HEK293 (cell line): Measurements from ENCODE around the gene RTBDN.

Experiments used
- CTCF ChIA-PET: fragments of 350-600 bp; formaldehyde crosslinking; extraction: SDS; loops from one replicate; lab custom pipeline; 2021; ENCODE audit warnings: antibody characterized with exemption; lab: Yijun Ruan, JAX
- POLR2A ChIA-PET: fragments of 300-600 bp; formaldehyde crosslinking; extraction: SDS; loops from one replicate; lab custom pipeline; 2020; ENCODE audit warnings: antibody characterized with exemption, inconsistent platforms; lab: Yijun Ruan, JAX
- H3K27ac ChIP-seq: fragments of 200-500 bp; sonication (Bioruptor generic); 2 replicates; pipeline ENCODE4 v1.5.1; 2014; ENCODE audit warnings: low read depth, low read length, control low read depth, inconsistent platforms; ENCODE audit errors: extremely low read depth
- H3K36me3 ChIP-seq, 2 experiments: fragments of 200-500 bp in 1 of 2; sonication (Bioruptor generic) in 1 of 2; 1 replicate in 1 of 2; 2 replicates in 1 of 2; pipeline ENCODE4 v1.5.1; 2014 to 2017; ENCODE audit warnings: inconsistent platforms in 2 of 2, low read length in 2 of 2; ENCODE audit not compliant: control insufficient read depth in 2 of 2, insufficient read depth in 1 of 2
- H3K4me1 ChIP-seq: fragments of 200-500 bp; sonication (Bioruptor generic); 2 replicates; pipeline ENCODE4 v1.5.1; 2014; ENCODE audit warnings: mild to moderate bottlenecking, low read length, inconsistent platforms; ENCODE audit not compliant: control insufficient read depth, insufficient read depth
- H3K4me3 ChIP-seq: 2 replicates; pipeline ENCODE4 v1.5.1; 2011; ENCODE audit warnings: low read depth, mild to moderate bottlenecking, control low read depth, low read length, moderate library complexity
- H3K9me3 ChIP-seq: fragments of 200-500 bp; sonication (Bioruptor generic); 2 replicates; pipeline ENCODE4 v1.5.1; 2014; ENCODE audit warnings: low read depth, low read length, inconsistent platforms; ENCODE audit not compliant: control insufficient read depth, insufficient read depth
- IKZF3 ChIP-seq: fragments of 450-650 bp; IDR thresholded peaks from 2 replicates; pipeline ENCODE4 v1.5.0; 2018; ENCODE audit warnings: missing biosample characterization, mild to moderate bottlenecking, missing genetic modification characterization, moderate library complexity
- KLF7 ChIP-seq: fragments of 450-650 bp; formaldehyde crosslinking; IDR thresholded peaks from 2 replicates; pipeline ENCODE4 v1.5.1; 2016; ENCODE audit warnings: missing biosample characterization, missing genetic modification characterization, borderline replicate concordance
- PATZ1 ChIP-seq: fragments of 450-650 bp; formaldehyde crosslinking; IDR thresholded peaks from 2 replicates; pipeline ENCODE4 v1.5.1; 2016; ENCODE audit warnings: missing biosample characterization, missing genetic modification characterization
- PBX3 ChIP-seq: sonication (generic); formaldehyde crosslinking; IDR thresholded peaks from 2 replicates; pipeline ENCODE4 v1.8.1; 2022; ENCODE audit warnings: mild to moderate bottlenecking, moderate library complexity, missing genetic modification reagents
- RBAK ChIP-seq: fragments of 450-650 bp; formaldehyde crosslinking; IDR thresholded peaks from 2 replicates; pipeline ENCODE4 v1.5.1; 2016; ENCODE audit warnings: missing biosample characterization, missing genetic modification characterization
- REST ChIP-seq: fragments of 450-650 bp; formaldehyde crosslinking; IDR thresholded peaks from 2 replicates; pipeline ENCODE4 v1.5.1; 2016; ENCODE audit warnings: missing biosample characterization, missing genetic modification characterization
- SCRT1 ChIP-seq: fragments of 450-650 bp; formaldehyde crosslinking; IDR thresholded peaks from 2 replicates; pipeline ENCODE4 v1.5.1; 2016; ENCODE audit warnings: missing biosample characterization, missing genetic modification characterization, borderline replicate concordance
- SP3 ChIP-seq: fragments of 450-650 bp; formaldehyde crosslinking; IDR thresholded peaks from 2 replicates; pipeline ENCODE4 v1.5.1; 2016; ENCODE audit warnings: missing biosample characterization, missing genetic modification characterization
- SP7 ChIP-seq: fragments of 450-650 bp; formaldehyde crosslinking; IDR thresholded peaks from 2 replicates; pipeline ENCODE4 v1.5.1; 2016; ENCODE audit warnings: missing biosample characterization, missing genetic modification characterization
- ZBTB20 ChIP-seq: fragments of 450-650 bp; formaldehyde crosslinking; IDR thresholded peaks from 2 replicates; pipeline ENCODE4 v1.5.1; 2016; ENCODE audit warnings: missing biosample characterization, missing genetic modification characterization
- ZNF140 ChIP-seq: fragments of 450-650 bp; formaldehyde crosslinking; IDR thresholded peaks from 2 replicates; pipeline ENCODE4 v1.5.1; 2016; ENCODE audit warnings: missing biosample characterization, missing genetic modification characterization
- ZNF157 ChIP-seq: fragments of 450-650 bp; formaldehyde crosslinking; IDR thresholded peaks from 2 replicates; pipeline ENCODE4 v1.5.1; 2016; ENCODE audit warnings: missing biosample characterization, missing genetic modification characterization
- ZNF169 ChIP-seq: fragments of 450-650 bp; formaldehyde crosslinking; IDR thresholded peaks from 2 replicates; pipeline ENCODE4 v1.5.1; 2016; ENCODE audit warnings: missing biosample characterization, missing genetic modification characterization
- ZNF2 ChIP-seq: fragments of 450-650 bp; formaldehyde crosslinking; IDR thresholded peaks from 2 replicates; pipeline ENCODE4 v1.5.1; 2016; ENCODE audit warnings: missing biosample characterization, missing genetic modification characterization
- ZNF335 ChIP-seq: fragments of 450-650 bp; formaldehyde crosslinking; conservative IDR thresholded peaks from 2 replicates; pipeline ENCODE4 v1.5.1; 2016; ENCODE audit warnings: missing biosample characterization, missing genetic modification characterization
- ZNF354C ChIP-seq: fragments of 450-650 bp; formaldehyde crosslinking; IDR thresholded peaks from 2 replicates; pipeline ENCODE4 v1.5.1; 2016; ENCODE audit warnings: missing biosample characterization, missing genetic modification characterization, low read depth, borderline replicate concordance
- ZNF366 ChIP-seq: fragments of 450-650 bp; formaldehyde crosslinking; conservative IDR thresholded peaks from 2 replicates; pipeline ENCODE4 v1.5.1; 2016; ENCODE audit warnings: missing biosample characterization, missing genetic modification characterization
- ZNF398 ChIP-seq: fragments of 450-650 bp; formaldehyde crosslinking; IDR thresholded peaks from 2 replicates; pipeline ENCODE4 v1.5.1; 2017; ENCODE audit warnings: missing biosample characterization, missing genetic modification characterization
- ZNF433 ChIP-seq: fragments of 450-650 bp; formaldehyde crosslinking; IDR thresholded peaks from 2 replicates; pipeline ENCODE4 v1.5.1; 2016; ENCODE audit warnings: missing biosample characterization, missing genetic modification characterization, low read depth
- ZNF449 ChIP-seq: fragments of 450-650 bp; formaldehyde crosslinking; IDR thresholded peaks from 2 replicates; pipeline ENCODE4 v1.5.1; 2017; ENCODE audit warnings: missing biosample characterization, mild to moderate bottlenecking, missing genetic modification characterization, moderate library complexity
- ZNF488 ChIP-seq: fragments of 450-650 bp; formaldehyde crosslinking; IDR thresholded peaks from 2 replicates; pipeline ENCODE4 v1.5.1; 2016; ENCODE audit warnings: missing biosample characterization, missing genetic modification characterization
- ZNF596 ChIP-seq: fragments of 450-650 bp; IDR thresholded peaks from 2 replicates; pipeline ENCODE4 v1.5.0; 2018; ENCODE audit warnings: missing biosample characterization, mild to moderate bottlenecking, missing genetic modification characterization, moderate library complexity
- ZNF600 ChIP-seq: fragments of 450-650 bp; formaldehyde crosslinking; IDR thresholded peaks from 2 replicates; pipeline ENCODE4 v1.5.1; 2016; ENCODE audit warnings: missing biosample characterization, missing genetic modification characterization
- ZNF621 ChIP-seq: fragments of 450-650 bp; formaldehyde crosslinking; IDR thresholded peaks from 2 replicates; pipeline ENCODE4 v1.5.1; 2017; ENCODE audit warnings: missing biosample characterization, missing genetic modification characterization
- ZNF670 ChIP-seq: fragments of 450-650 bp; formaldehyde crosslinking; IDR thresholded peaks from 2 replicates; pipeline ENCODE4 v1.5.1; 2016; ENCODE audit warnings: missing biosample characterization, missing genetic modification characterization, low read depth
- ZNF792 ChIP-seq: fragments of 450-650 bp; formaldehyde crosslinking; IDR thresholded peaks from 2 replicates; pipeline ENCODE4 v1.5.1; 2016; ENCODE audit warnings: missing biosample characterization, missing genetic modification characterization

Gene RTBDN

GRCh38 chr19:12825254-12826131 lies 8.9 kb downstream of the RTBDN start:
- ChIA-PET POLR2A (interaction anchor here (1.5 kb wide), 1 partner anchor 20 kb away, joined by 3 read pairs; the partner anchor contains the start of gene RNASEH2A), CTCF (interaction anchor here (0.6 to 2.7 kb wide), 10 partner anchors 9 to 140 kb away, joined by 3 to 13 read pairs (median 4); partner anchors contain the start of gene RTBDN)
- Histone ChIP-seq H3K36me3 (no peaks in the 10 kb centered on the region), H3K4me3 (no peak overlapping the region), H3K9me3 (no peaks in the 10 kb centered on the region), H3K27ac (no peak overlapping the region), H3K4me1 (no peaks in the 10 kb centered on the region)
- no peak for TF ChIP-seq ZNF670 (tag by site-specific recombination)
- no peak for TF ChIP-seq RBAK (tag by site-specific recombination)
- no peak for TF ChIP-seq ZNF335 (tag by site-specific recombination)
- TF ChIP-seq SP7 (tag by site-specific recombination), result no peak
- no peak for TF ChIP-seq SCRT1
- no peak for TF ChIP-seq REST
- no peak for TF ChIP-seq KLF7 (tag by site-specific recombination)
- TF ChIP-seq ZNF169, result no peak
- TF ChIP-seq ZNF354C (tag by site-specific recombination), result no peak
- TF ChIP-seq ZNF366 (tag by site-specific recombination), result no peak
- TF ChIP-seq IKZF3 (tag by site-specific recombination), result peak; percentile 77
- TF ChIP-seq ZNF600, result peak; percentile 60; the same call in 1 of the 2 replicates
- TF ChIP-seq ZNF449 (tag by site-specific recombination), result no peak
- TF ChIP-seq SP3 (tag by site-specific recombination), result peak; percentile 51; the same call in 1 of the 2 replicates
- TF ChIP-seq ZNF2 (tag by site-specific recombination), result peak; percentile 36; the same call in 1 of the 2 replicates
- TF ChIP-seq ZNF157 (tag by site-specific recombination), result no peak
- TF ChIP-seq ZBTB20 (tag by site-specific recombination), result no peak
- no peak for TF ChIP-seq ZNF596 (tag by site-specific recombination)
- TF ChIP-seq ZNF398 (tag by site-specific recombination), result no peak
- TF ChIP-seq ZNF792 (tag by site-specific recombination), result no peak
- no peak for TF ChIP-seq ZNF140
- TF ChIP-seq PBX3 (CRISPR knock-in tag), result no peak
- no peak for TF ChIP-seq ZNF433 (tag by site-specific recombination)
- no peak for TF ChIP-seq ZNF488
- 0 out of 2 replicates have a peak, but pooled peaks have one; percentile 20 for TF ChIP-seq PATZ1 (tag by site-specific recombination)
- no peak for TF ChIP-seq ZNF621 (tag by site-specific recombination)
